HG03025 (cell line): ENCODE data around the gene PIAS2.
A peak's percentile ranks its signal among the peaks of the same experiment; 100 is the strongest.
"Not testable (repeated sequence)": the region's sequence is repeated elsewhere in the genome, so short reads cannot be mapped to it uniquely, and the experiment has no call there.

Experiments
- ATAC-seq: cut with Tn5 transposase; IDR thresholded peaks from one replicate; pipeline ENCODE4 v1.9.1; 2021; ENCODE audit warnings: mild to moderate bottlenecking, moderate library complexity; ENCODE audit not compliant: unreplicated experiment, low FRiP score

The PIAS2 gene, protein sequence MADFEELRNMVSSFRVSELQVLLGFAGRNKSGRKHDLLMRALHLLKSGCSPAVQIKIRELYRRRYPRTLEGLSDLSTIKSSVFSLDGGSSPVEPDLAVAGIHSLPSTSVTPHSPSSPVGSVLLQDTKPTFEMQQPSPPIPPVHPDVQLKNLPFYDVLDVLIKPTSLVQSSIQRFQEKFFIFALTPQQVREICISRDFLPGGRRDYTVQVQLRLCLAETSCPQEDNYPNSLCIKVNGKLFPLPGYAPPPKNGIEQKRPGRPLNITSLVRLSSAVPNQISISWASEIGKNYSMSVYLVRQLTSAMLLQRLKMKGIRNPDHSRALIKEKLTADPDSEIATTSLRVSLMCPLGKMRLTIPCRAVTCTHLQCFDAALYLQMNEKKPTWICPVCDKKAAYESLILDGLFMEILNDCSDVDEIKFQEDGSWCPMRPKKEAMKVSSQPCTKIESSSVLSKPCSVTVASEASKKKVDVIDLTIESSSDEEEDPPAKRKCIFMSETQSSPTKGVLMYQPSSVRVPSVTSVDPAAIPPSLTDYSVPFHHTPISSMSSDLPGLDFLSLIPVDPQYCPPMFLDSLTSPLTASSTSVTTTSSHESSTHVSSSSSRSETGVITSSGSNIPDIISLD

DNA sequence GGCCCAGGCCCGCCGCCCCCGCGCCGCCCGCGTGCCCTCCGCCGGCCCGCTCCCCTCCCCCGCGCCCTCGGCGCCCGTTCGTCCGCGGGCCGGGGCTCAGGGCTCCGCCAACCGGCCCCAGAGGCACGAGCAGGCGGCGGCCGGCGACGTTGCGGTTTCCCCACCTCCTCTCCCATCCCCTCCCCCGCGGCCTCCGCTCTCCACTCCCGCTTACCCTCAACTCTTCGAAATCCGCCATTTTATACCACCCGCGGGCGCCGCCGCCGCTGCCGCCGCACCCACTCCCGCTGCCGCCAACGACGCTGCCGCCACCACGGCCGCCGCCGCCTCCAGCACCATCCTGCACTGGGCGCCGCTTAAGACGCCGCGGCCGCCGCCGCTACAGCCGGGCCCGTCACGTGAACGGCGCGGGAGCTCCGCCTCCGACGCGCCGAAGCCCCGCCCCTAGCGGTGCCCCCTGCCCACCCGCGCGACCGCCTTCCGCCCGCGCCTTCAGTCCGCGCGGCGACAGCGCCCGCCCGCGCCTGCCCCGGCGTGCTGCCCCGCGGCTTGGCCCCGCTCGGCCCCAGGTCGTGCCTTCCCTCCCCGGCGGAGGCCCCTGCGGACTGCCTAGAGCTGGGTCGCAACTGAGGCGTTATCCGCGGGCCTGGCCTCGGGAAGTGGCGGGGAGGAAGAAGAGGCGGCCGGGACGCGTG is at the start of gene PIAS2, which contains the start of gene KATNAL2:
PIAS2 (minus strand) TSS at position 400 of the 695 bp plus-strand sequence; CDS start at position 238, 162 bp downstream.
KATNAL2 (plus strand) TSS at position 495 of the 695 bp plus-strand sequence. CDS start 29,271 bp downstream, outside the sequence.
- ATAC-seq, result peak; percentile 87

GRCh38 chr18:46966266-46966665 is 49.0 kb upstream of the PIAS2 start:
- ATAC-seq, result not testable (repeated sequence)

DNA sequence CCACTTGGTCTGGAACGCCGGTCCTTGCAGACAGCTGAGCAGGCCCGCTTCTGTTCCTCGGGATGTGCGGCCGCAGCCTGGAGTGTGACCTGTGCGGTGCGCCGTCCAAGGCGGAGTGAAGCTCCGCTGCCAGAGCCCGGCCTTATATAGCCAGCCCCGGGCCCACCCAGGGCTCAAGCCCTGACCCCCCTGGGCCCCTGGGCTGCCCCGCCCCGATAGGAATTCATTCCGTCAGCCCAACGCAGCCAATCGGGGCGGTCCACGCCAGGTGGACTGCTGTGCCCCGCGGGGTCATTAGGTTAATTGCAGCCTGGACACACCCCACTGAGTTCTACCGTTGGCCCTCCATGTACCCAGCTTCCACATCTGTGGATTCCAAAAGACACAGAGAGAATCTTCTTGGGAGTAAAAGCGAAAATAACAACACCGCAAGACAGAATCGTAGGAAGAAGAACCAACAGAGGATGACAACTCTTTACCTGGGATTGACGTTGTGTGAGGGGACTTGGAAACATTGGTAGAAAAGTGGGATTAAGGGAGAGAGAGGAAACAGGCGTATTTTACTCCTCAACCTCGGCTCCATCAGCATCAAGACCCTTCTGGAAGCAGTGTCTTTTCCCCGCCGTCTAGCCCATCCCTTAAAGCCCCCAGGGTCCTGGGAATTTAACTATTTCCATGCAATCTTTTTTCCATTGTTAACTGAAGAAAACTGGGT is 47.4 kb upstream of the PIAS2 start:
- ATAC-seq, result not testable (repeated sequence)

DNA sequence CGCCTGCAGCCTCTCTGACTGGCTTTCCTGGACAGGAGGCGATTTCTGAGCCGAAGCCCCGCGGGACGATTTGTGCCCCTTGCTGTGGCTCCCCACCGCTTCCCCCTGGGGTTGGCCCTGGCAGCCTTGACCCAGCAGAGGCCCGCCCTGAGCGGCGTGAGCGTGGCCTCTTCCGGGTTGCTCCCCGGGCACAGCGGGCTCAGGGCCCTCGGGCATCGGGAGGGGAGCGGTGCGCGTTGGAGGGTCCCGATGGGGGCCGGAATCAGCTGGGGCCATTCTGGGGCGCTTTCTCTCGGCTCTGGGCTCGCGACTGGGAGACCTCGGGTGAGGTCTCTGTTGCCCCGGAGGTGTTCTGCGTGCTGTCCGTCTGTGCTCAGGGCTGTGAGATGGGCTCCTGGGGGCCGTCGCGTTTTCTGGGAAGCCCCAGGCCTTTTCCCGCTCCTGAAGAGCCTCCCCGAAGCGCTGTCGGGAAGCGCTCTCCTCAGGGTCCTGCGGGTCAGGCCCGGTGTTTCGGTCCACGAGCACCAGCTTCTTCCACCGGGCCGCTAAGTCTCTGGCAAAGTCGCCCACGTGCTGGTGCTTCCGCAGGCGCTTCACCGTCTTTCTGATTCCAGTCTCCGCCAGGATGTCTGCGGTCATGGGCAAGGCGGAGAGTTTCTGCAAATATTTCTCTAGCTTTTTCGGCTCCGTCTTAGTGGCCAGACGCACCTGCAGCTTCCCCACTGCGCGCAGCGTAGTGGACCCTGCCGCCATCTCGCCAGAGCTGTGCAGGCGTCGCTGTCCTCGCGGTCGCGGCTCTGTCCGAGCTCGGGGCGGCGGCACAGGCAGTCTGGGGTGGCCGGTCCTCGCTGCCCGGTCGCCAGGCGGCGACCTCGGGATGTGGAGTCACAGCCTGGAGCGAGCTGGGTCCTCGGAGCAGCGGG is 46.6 kb upstream of the PIAS2 start:
- not testable (repeated sequence) for ATAC-seq

- ATAC-seq, result no peak
Measured at GRCh38 chr18:46958209-46958608, 40.9 kb upstream of the PIAS2 start.

DNA sequence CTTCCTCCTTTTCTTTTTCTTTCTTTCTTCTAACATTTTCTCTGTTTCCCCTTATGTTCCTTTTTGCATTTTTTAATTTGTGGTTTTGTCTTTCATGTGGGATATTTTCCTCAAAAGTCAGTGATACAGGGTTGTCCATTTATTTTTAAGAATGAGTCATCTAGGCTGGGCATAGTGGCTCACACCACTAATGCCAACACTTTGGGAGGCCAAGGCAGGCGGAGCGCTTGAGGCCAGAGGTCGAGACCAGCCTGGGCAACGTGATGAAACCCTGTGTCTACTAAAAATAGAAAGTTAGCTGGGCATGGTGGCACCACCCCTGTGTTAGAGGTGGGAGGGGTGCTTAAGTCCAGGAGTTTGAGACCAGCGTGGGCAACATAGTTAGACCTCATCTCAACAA is 35.9 kb upstream of the PIAS2 start:
- no peak for ATAC-seq

GRCh38 chr18:46950064-46950656 is 32.9 kb upstream of the PIAS2 start:
- no peak for ATAC-seq

- ATAC-seq, result peak; percentile 92
Measured at GRCh38 chr18:46946656-46947282, 29.5 kb upstream of the PIAS2 start.

GRCh38 chr18:46942646-46943045 is 25.3 kb upstream of the PIAS2 start:
- ATAC-seq, result no peak

- ATAC-seq, result no peak
Measured at GRCh38 chr18:46939998-46940571, 22.8 kb upstream of the PIAS2 start.

DNA sequence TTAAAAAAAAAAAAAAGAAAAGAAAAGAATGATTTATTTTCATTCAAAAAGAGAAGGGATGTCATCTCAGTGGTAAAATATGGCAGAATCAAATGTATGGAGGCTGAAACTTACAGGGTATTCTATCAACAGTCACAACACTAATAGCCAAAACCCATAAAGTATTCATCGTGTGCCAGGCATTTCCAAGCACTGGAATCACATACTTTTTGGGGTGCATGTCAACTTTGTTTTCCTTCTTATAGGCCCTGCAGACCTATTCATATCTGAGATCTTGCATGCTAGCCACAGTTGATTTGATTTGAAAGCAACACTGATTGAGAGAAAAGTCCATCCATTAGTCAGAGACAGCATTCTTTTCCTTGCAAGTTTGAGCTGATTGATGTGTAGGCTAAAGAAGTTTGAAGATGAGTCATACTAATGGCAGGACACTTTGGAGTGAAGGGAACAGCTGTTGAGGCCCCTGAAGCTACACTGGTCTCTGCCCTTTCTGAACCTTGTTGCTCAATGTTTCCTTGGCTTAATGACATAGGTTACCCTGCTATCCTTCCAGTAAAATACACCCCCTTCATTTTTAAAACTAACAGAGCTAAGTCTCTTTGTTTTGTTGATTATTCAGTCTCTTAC is 22.1 kb upstream of the PIAS2 start:
- no peak for ATAC-seq

DNA sequence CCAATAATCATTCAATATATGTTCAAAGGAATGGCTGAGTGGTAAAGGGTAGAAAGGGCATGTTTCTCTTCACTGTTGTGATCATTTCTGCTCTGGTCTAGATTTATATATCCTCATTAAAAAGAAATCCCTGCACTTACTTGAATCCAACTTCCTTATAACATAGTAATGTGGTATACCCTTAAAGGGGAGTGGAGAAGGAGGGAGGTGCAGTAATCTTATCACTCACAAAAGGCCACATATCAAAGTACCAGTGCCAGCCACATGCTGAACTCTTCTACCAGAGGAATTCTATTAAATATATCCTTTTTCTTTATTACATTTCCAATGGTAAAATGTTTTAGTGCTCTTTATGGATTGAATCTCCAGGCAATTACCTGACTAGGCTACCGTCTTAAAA is 3.3 kb upstream of the PIAS2 start:
- no peak for ATAC-seq

DNA sequence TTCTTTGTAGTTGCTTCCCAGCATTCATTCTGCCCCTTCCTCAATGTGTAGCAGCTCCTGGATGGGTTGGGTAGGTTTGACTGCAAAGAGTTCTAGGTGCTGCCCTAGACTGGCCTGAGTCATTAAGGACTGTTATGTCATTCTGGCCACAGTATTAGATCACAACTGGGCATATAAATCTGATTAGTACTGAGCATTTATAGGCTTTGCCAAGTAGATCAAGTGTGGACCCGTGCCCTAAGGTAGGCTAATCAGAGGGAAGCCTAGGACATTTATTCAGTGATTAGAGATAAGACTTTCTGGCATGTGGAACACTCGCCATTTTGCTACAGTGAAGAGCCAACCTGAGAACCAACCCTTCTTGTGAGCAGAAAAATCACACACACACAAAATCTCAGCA is 2.8 kb upstream of the PIAS2 start:
- ATAC-seq, result no peak

DNA sequence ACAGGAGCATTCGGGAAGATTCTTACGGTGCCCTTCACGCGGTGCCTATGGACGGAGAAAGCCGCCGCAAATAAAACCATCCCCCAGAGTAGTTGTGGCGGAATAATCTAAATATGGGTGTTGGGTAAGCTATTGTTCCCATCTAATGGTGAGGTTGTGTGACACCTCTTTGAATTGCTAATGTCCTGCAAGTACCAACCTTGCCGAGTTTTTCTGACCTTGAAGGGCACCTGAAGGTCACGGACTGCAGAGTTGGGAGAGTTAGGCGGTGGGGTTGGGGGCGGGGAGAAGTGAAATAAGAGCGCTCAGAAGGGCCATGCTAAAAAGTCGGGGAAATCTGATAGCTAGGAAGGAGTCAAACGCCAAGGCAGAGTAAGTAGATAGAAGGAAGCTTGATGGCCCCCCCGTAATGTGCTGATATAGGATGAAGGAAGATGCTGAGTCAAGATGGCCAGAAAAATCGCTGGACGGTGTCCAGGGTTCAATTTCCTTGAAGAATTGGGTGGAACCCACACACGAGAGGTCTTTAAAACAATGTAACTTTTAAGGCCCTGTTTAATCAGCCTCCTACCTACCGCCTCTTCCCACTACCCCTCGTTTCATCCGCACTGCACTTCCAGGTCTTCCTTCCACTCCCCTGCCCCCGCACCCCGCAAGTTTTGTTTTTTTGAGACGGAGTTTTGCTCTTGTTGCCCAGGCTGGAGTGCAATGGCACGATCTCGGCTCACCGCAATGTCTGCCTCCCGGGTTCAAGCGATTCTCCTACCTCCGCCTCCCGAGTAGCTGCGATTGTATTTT is 695 bp upstream of the PIAS2 start:
- peak; percentile 13 for ATAC-seq

- no peak for ATAC-seq
Measured at GRCh38 chr18:46916551-46917107, 678 bp downstream of the PIAS2 start.

- ATAC-seq, result no peak
Measured at GRCh38 chr18:46915800-46916550, 1.3 kb downstream of the PIAS2 start.
